ENCODE data around the gene CBLIF.

The CBLIF gene

GRCh38 chr11:59801981-59802638 is 43.2 kb downstream of the CBLIF start:
- Histone ChIP-seq H3K36me3 (ENCODE audit: control insufficient read depth, low read length) (peaks cover 21% of the 10 kb centered on the region), H3K4me3 (ENCODE audit: low read length) (no peak overlapping the region), H3K27me3 (ENCODE audit: control insufficient read depth, low read length) (no peaks in the 10 kb centered on the region), H3K9me2 (replicated peaks; ENCODE audit: control insufficient read depth, low read length) (no peaks in the 10 kb centered on the region), H3K9me3 (ENCODE audit: control insufficient read depth, insufficient read depth, low read length) (no peaks in the 10 kb centered on the region), H3K27ac (ENCODE audit: low read depth, low read length) (no peak overlapping the region), H3K4me2 (ENCODE audit: low read length) (no peak overlapping the region), H3K79me2 (ENCODE audit: control insufficient read depth, low read length) (no peaks in the 10 kb centered on the region), H3K4me1 (ENCODE audit: control insufficient read depth, low read length) (no peaks in the 10 kb centered on the region), H3F3A (ENCODE audit: control insufficient read depth, insufficient read depth) (peaks cover 5% of the 10 kb centered on the region; the same call in 1 of the 2 replicates), H4K20me1 (ENCODE audit: control insufficient read depth, insufficient read depth, low read depth, low read length) (no peaks in the 10 kb centered on the region; the same call in 1 of the 2 replicates)
- TF ChIP-seq EZH2phosphoT487 (IDR thresholded peaks at IDR 0.05; ENCODE audit: borderline replicate concordance, low read length) (no peak), CTCF (IDR thresholded peaks at IDR 0.05; ENCODE audit: low read depth, low read length, poor library complexity, severe bottlenecking) (no peak)

- peaks cover 5% of the 10 kb centered on the region; the same call in 1 of the 2 replicates for H3F3A ChIP-seq (ENCODE audit: control insufficient read depth, insufficient read depth)
- TF ChIP-seq CTCF (IDR thresholded peaks at IDR 0.05; ENCODE audit: low read depth, low read length, poor library complexity, severe bottlenecking): no peak
- no peak for TF ChIP-seq EZH2phosphoT487 (IDR thresholded peaks at IDR 0.05; ENCODE audit: borderline replicate concordance, low read length)
- H3K36me3 ChIP-seq (ENCODE audit: control insufficient read depth, low read length): peaks cover 13% of the 10 kb centered on the region
- H3K4me1 ChIP-seq (ENCODE audit: control insufficient read depth, low read length): no peaks in the 10 kb centered on the region
- H3K27me3 ChIP-seq (ENCODE audit: control insufficient read depth, low read length): no peaks in the 10 kb centered on the region
- H3K4me3 ChIP-seq (ENCODE audit: low read length): no peak overlapping the region
- H3K79me2 ChIP-seq (ENCODE audit: control insufficient read depth, low read length): no peaks in the 10 kb centered on the region
- no peaks in the 10 kb centered on the region; the same call in 1 of the 2 replicates for H4K20me1 ChIP-seq (ENCODE audit: control insufficient read depth, insufficient read depth, low read depth, low read length)
- no peaks in the 10 kb centered on the region for H3K9me2 ChIP-seq (replicated peaks; ENCODE audit: control insufficient read depth, low read length)
- H3K4me2 ChIP-seq (ENCODE audit: low read length): no peak overlapping the region
- H3K9me3 ChIP-seq (ENCODE audit: control insufficient read depth, insufficient read depth, low read length): no peaks in the 10 kb centered on the region
- no peak overlapping the region for H3K27ac ChIP-seq (ENCODE audit: low read depth, low read length)
These were observed 44.1 kb downstream of the CBLIF start for GRCh38 chr11:59801160-59801706.

GRCh38 chr11:59800390-59801025 is 44.8 kb downstream of the CBLIF start:
- Histone ChIP-seq H3K36me3 (ENCODE audit: control insufficient read depth, low read length) (peaks cover 7% of the 10 kb centered on the region), H3K4me1 (ENCODE audit: control insufficient read depth, low read length) (no peaks in the 10 kb centered on the region), H3K79me2 (ENCODE audit: control insufficient read depth, low read length) (no peaks in the 10 kb centered on the region), H3K27me3 (ENCODE audit: control insufficient read depth, low read length) (no peaks in the 10 kb centered on the region), H3K27ac (ENCODE audit: low read depth, low read length) (no peak overlapping the region), H3K9me2 (replicated peaks; ENCODE audit: control insufficient read depth, low read length) (no peaks in the 10 kb centered on the region), H3F3A (ENCODE audit: control insufficient read depth, insufficient read depth) (peaks cover 2% of the 10 kb centered on the region; the same call in 1 of the 2 replicates), H4K20me1 (ENCODE audit: control insufficient read depth, insufficient read depth, low read depth, low read length) (no peaks in the 10 kb centered on the region; the same call in 1 of the 2 replicates), H3K9me3 (ENCODE audit: control insufficient read depth, insufficient read depth, low read length) (no peaks in the 10 kb centered on the region), H3K4me2 (ENCODE audit: low read length) (no peak overlapping the region), H3K4me3 (ENCODE audit: low read length) (no peak overlapping the region)
- TF ChIP-seq EZH2phosphoT487 (IDR thresholded peaks at IDR 0.05; ENCODE audit: borderline replicate concordance, low read length) (no peak), CTCF (IDR thresholded peaks at IDR 0.05; ENCODE audit: low read depth, low read length, poor library complexity, severe bottlenecking) (no peak)
